HepG2 (cell line): ENCODE data around the gene GDF7. TPM values are rescaled to one million over a fixed set of nuclear protein-coding genes. Genes with fewer than 3 reads are reported as not detected.
A peak's percentile ranks its signal among the peaks of the same experiment; 100 is the strongest.

ENCODE experiments used
- CAMTA2 ChIP-seq: sonication (generic); formaldehyde crosslinking; IDR thresholded peaks from 2 replicates; pipeline ENCODE4 v1.4.0; 2020; ENCODE audit warnings: mild to moderate bottlenecking, missing genetic modification reagents, borderline replicate concordance
- CREB1 ChIP-seq, 2 experiments: fragments of 450-650 bp in 1 of 2; IDR thresholded peaks; 2 replicates each; pipeline ENCODE4 v1.6.1; 2016 to 2017; ENCODE audit warnings: control low read depth in 1 of 2, mild to moderate bottlenecking in 1 of 2, missing compliant biosample characterization in 1 of 2, missing genetic modification characterization in 1 of 2
- EED ChIP-seq: sonication (generic); formaldehyde crosslinking; IDR thresholded peaks from 2 replicates; pipeline ENCODE4 v1.5.0; 2020; ENCODE audit warnings: mild to moderate bottlenecking, missing genetic modification reagents
- HDAC6 ChIP-seq: fragments of 200-600 bp; sonication (generic); IDR thresholded peaks from 2 replicates; pipeline ENCODE4 v1.7.0; 2017; ENCODE audit warnings: mild to moderate bottlenecking, antibody characterized with exemption, low read length, low read depth
- PHF5A ChIP-seq: IDR thresholded peaks from one replicate; pipeline ENCODE4 v1.6.1; 2018; ENCODE audit warnings: low read depth, missing genetic modification reagents; ENCODE audit not compliant: unreplicated experiment
- PITX1 ChIP-seq: sonication (generic); formaldehyde crosslinking; IDR thresholded peaks from 2 replicates; pipeline ENCODE4 v1.5.1; 2020; ENCODE audit warnings: mild to moderate bottlenecking, missing genetic modification reagents
- POLR2A ChIP-seq, 2 experiments: IDR thresholded peaks; 2 replicates each; pipeline ENCODE4 v1.6.1; 2011; ENCODE audit warnings: low read depth in 2 of 2, low read length in 2 of 2, mild to moderate bottlenecking in 1 of 2, moderate library complexity in 1 of 2; ENCODE audit not compliant: insufficient read depth in 1 of 2
- SP2 ChIP-seq: sonication (generic); formaldehyde crosslinking; IDR thresholded peaks from 2 replicates; pipeline ENCODE4 v1.5.1; 2020; ENCODE audit warnings: mild to moderate bottlenecking, missing genetic modification reagents
- YY1 ChIP-seq: IDR thresholded peaks from 2 replicates; pipeline ENCODE4 v1.6.1; 2011; ENCODE audit warnings: low read length, low read depth, moderate library complexity, mild to moderate bottlenecking; ENCODE audit not compliant: insufficient read depth, insufficient replicate concordance
- ZC3H13 ChIP-seq: sonication (generic); formaldehyde crosslinking; IDR thresholded peaks from 2 replicates; pipeline ENCODE4 v1.8.1; 2023; ENCODE audit warnings: mild to moderate bottlenecking, missing genetic modification reagents, moderate library complexity
- ZNF263 ChIP-seq: sonication (generic); formaldehyde crosslinking; IDR thresholded peaks from 2 replicates; pipeline ENCODE4 v1.4.0; 2020; ENCODE audit warnings: missing genetic modification reagents
- ZNF670 ChIP-seq: sonication (generic); formaldehyde crosslinking; IDR thresholded peaks from 2 replicates; pipeline ENCODE4 v1.8.0; 2022; ENCODE audit warnings: mild to moderate bottlenecking, missing genetic modification reagents, borderline replicate concordance
- ZNF781 ChIP-seq: sonication (generic); formaldehyde crosslinking; IDR thresholded peaks from 2 replicates; pipeline ENCODE4 v1.5.1; 2020; ENCODE audit warnings: borderline replicate concordance, mild to moderate bottlenecking, missing genetic modification reagents; ENCODE audit errors: not compliant biosample characterization
- polyA plus RNA-seq, 8 experiments: library from polyadenylated mRNA; depleted of rRNA in 3 of 8; stranded (reverse) in 7 of 8; unstranded in 1 of 8; fragments of >200 nt; fragmentation: Illumina TruSeq in 4 of 8; extraction: Trizol in 4 of 8; gene quantifications; 2 replicates each; pipeline versions ENCODE4 v1.2.1 to v1.2.3, GENCODE V29; 2011 to 2016; ENCODE audit warnings: low read depth in 4 of 8, missing spikeins in 1 of 8, mixed read lengths in 1 of 8; ENCODE audit not compliant: insufficient read depth in 1 of 8
- total RNA-seq, 5 experiments: library from RNA; depleted of rRNA; stranded (reverse); fragments of >200 nt; fragmentation: Illumina TruSeq; extraction: Trizol; gene quantifications; 2 replicates each; pipeline ENCODE4 v1.2.3, GENCODE V29; 2016; ENCODE audit warnings: low read depth in 1 of 5
- TF ChIP-seq, protein P1 (sequence below): sonication (generic); formaldehyde crosslinking; IDR thresholded peaks from 2 replicates; pipeline ENCODE4 v1.8.0; 2022; ENCODE audit warnings: missing genetic modification reagents, mild to moderate bottlenecking, borderline replicate concordance
- TF ChIP-seq, protein P2 (sequence below): sonication (generic); formaldehyde crosslinking; IDR thresholded peaks from 2 replicates; pipeline ENCODE4 v1.4.0; 2020; ENCODE audit warnings: missing genetic modification reagents, borderline replicate concordance
- TF ChIP-seq, protein P3 (sequence below): sonication (generic); formaldehyde crosslinking; IDR thresholded peaks from 2 replicates; pipeline ENCODE4 v1.4.0; 2020; ENCODE audit warnings: missing genetic modification reagents, mild to moderate bottlenecking, borderline replicate concordance

GDF7 gene
- total and polyA plus RNA-seq, 2 of the 13 experiments (the other 11 are each of a cell fraction or from before 2014, with no cell fraction given) = 1.6 to 15.0 TPM

DNA sequence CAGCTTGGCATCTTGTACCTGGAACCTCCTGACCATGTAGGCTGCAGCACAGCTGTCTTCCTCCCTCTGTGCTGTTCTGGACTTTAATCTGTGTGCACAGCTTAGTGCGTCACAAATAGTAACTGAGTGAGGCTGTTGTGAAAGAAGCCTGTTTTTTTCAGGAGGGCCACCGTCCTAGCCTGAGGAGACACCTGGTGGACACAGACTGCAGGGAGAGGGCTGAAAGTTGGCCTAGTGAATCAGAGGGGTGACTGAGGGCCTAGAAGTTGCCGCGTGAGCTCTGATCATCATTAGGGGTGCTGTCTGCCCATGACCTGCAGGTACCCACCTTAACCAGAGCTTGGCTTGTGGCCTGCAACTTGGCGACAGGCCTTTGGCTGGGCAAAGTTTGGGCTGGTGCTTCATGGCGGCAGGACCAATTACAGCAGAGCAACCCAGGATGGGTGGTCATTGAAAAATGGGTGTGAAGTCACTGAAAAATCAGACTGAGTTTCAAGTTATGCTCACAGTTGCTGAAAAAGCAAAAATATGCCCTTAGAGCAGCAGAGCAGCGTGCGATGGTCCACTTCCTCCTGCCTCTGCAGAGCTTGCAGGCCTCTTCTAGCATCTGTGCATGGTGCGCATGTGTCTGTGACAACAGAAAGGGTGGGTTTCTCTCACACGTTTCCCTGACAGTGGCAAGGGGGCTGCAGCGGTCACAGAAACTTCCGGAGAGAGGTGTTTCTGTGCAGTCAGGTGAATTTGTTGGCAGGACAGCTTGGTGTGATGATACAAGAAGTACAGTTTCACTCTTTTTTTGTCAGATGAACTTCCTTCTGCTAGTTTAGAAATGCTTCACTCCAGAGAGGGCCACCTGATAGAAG lies 9.6 kb downstream of the GDF7 start (continued):
- peak; percentile 88 for TF ChIP-seq CREB1 (IDR thresholded peaks at IDR 0.05)
- TF ChIP-seq CREB1 (CRISPR knock-in tag; IDR thresholded peaks at IDR 0.05) = peak; percentile 90
- TF ChIP-seq HDAC6 = no peak
- TF ChIP-seq SP2 = 0 out of 2 replicates have a peak, but pooled peaks have one; percentile 13
- TF ChIP-seq EED = peak; percentile 27; the same call in 1 of the 2 replicates
- TF ChIP-seq, protein P1, sequence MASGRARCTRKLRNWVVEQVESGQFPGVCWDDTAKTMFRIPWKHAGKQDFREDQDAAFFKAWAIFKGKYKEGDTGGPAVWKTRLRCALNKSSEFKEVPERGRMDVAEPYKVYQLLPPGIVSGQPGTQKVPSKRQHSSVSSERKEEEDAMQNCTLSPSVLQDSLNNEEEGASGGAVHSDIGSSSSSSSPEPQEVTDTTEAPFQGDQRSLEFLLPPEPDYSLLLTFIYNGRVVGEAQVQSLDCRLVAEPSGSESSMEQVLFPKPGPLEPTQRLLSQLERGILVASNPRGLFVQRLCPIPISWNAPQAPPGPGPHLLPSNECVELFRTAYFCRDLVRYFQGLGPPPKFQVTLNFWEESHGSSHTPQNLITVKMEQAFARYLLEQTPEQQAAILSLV (CRISPR knock-in tag) = peak; percentile 56
- peak; percentile 56 for TF ChIP-seq YY1
- TF ChIP-seq, protein P2, sequence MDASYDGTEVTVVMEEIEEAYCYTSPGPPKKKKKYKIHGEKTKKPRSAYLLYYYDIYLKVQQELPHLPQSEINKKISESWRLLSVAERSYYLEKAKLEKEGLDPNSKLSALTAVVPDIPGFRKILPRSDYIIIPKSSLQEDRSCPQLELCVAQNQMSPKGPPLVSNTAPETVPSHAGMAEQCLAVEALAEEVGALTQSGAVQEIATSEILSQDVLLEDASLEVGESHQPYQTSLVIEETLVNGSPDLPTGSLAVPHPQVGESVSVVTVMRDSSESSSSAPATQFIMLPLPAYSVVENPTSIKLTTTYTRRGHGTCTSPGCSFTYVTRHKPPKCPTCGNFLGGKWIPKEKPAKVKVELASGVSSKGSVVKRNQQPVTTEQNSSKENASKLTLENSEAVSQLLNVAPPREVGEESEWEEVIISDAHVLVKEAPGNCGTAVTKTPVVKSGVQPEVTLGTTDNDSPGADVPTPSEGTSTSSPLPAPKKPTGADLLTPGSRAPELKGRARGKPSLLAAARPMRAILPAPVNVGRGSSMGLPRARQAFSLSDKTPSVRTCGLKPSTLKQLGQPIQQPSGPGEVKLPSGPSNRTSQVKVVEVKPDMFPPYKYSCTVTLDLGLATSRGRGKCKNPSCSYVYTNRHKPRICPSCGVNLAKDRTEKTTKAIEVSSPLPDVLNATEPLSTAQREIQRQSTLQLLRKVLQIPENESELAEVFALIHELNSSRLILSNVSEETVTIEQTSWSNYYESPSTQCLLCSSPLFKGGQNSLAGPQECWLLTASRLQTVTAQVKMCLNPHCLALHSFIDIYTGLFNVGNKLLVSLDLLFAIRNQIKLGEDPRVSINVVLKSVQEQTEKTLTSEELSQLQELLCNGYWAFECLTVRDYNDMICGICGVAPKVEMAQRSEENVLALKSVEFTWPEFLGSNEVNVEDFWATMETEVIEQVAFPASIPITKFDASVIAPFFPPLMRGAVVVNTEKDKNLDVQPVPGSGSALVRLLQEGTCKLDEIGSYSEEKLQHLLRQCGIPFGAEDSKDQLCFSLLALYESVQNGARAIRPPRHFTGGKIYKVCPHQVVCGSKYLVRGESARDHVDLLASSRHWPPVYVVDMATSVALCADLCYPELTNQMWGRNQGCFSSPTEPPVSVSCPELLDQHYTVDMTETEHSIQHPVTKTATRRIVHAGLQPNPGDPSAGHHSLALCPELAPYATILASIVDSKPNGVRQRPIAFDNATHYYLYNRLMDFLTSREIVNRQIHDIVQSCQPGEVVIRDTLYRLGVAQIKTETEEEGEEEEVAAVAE (CRISPR knock-in tag) = peak; percentile 88; the same call in 1 of the 2 replicates
- TF ChIP-seq CAMTA2 (CRISPR knock-in tag) = peak; percentile 87; the same call in 1 of the 2 replicates
- peak; percentile 94 for TF ChIP-seq PITX1 (CRISPR knock-in tag)
- TF ChIP-seq ZNF263 (CRISPR knock-in tag) = peak; percentile 50
- TF ChIP-seq, protein P3, sequence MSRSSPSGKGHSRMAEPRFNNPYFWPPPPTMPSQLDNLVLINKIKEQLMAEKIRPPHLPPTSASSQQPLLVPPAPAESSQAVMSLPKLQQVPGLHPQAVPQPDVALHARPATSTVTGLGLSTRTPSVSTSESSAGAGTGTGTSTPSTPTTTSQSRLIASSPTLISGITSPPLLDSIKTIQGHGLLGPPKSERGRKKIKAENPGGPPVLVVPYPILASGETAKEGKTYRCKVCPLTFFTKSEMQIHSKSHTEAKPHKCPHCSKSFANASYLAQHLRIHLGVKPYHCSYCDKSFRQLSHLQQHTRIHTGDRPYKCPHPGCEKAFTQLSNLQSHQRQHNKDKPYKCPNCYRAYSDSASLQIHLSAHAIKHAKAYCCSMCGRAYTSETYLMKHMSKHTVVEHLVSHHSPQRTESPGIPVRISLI = peak; percentile 100
- peak; percentile 73; the same call in 1 of the 2 replicates for TF ChIP-seq ZNF670 (CRISPR knock-in tag)
- no peak for TF ChIP-seq ZNF781 (CRISPR knock-in tag)
- peak; percentile 36 to 59; a peak in 2 of 4 replicates for TF ChIP-seq POLR2A (IDR thresholded peaks at IDR 0.05; ENCODE audit: insufficient read depth in 1 of 2, low read depth in 2 of 2, low read length in 2 of 2)
- TF ChIP-seq ZC3H13 (CRISPR knock-in tag) = peak; percentile 88; the same call in 1 of the 2 replicates
- peak; percentile 98 for TF ChIP-seq PHF5A (CRISPR knock-in tag)
